NCI-H2171 treated with DMSO at 0.1 percent for 48 hours (cell line): ENCODE data around the gene CALD1.

Experiments used
- DNase-seq: peaks from one replicate; lab custom pipeline; 2025; lab: John Stamatoyannopoulos, UW

CALD1 gene

GRCh38 chr7:134778941-134779740 lies at the start of gene CALD1:
Gene CALD1, plus strand, starts transcription at chr7:134779634. Its CDS starts 88,100 bp downstream, at chr7:134867734.
- DNase-seq, result no peak

- no peak for DNase-seq
Observed at GRCh38 chr7:134729895-134730294, 49.5 kb upstream of the CALD1 start.

GRCh38 chr7:134730411-134730829 lies 49.0 kb upstream of the CALD1 start:
- no peak for DNase-seq

GRCh38 chr7:134731616-134732015 lies 47.8 kb upstream of the CALD1 start:
- no peak for DNase-seq

GRCh38 chr7:134732728-134733127 lies 46.7 kb upstream of the CALD1 start:
- DNase-seq, result no peak

- DNase-seq, result no peak
Observed at GRCh38 chr7:134736381-134736780, 43.1 kb upstream of the CALD1 start.

GRCh38 chr7:134737566-134738345 lies 41.7 kb upstream of the CALD1 start:
- DNase-seq, result no peak

- no peak for DNase-seq
Observed at GRCh38 chr7:134739362-134739761, 40.1 kb upstream of the CALD1 start.

GRCh38 chr7:134740376-134740775 lies 39.1 kb upstream of the CALD1 start:
- no peak for DNase-seq

GRCh38 chr7:134741907-134742635 lies 37.4 kb upstream of the CALD1 start:
- DNase-seq, result no peak

GRCh38 chr7:134742688-134743350 lies 36.6 kb upstream of the CALD1 start:
- no peak for DNase-seq

GRCh38 chr7:134744569-134744968 lies 34.9 kb upstream of the CALD1 start:
- DNase-seq, result no peak

- DNase-seq, result no peak
Observed at GRCh38 chr7:134747326-134747725, 32.1 kb upstream of the CALD1 start.

GRCh38 chr7:134750083-134751062 lies 29.1 kb upstream of the CALD1 start:
- peak; percentile 17 for DNase-seq

- no peak for DNase-seq
Observed at GRCh38 chr7:134752006-134752760, 27.3 kb upstream of the CALD1 start.

- no peak for DNase-seq
Observed at GRCh38 chr7:134755422-134756022, 23.9 kb upstream of the CALD1 start.

GRCh38 chr7:134757938-134758337 lies 21.5 kb upstream of the CALD1 start:
- no peak for DNase-seq

GRCh38 chr7:134758981-134759380 lies 20.5 kb upstream of the CALD1 start:
- DNase-seq, result no peak

GRCh38 chr7:134761266-134761665 lies 18.2 kb upstream of the CALD1 start:
- no peak for DNase-seq

- DNase-seq, result no peak
Observed at GRCh38 chr7:134763960-134764359, 15.5 kb upstream of the CALD1 start.
